ENCODE results near the gene GCLC. TPM values are rescaled to one million over a fixed set of nuclear protein-coding genes. Genes with fewer than 3 reads are reported as not detected.

The GCLC gene
- total RNA-seq: 26.8 and 38.6 TPM in 2 replicates

DNA sequence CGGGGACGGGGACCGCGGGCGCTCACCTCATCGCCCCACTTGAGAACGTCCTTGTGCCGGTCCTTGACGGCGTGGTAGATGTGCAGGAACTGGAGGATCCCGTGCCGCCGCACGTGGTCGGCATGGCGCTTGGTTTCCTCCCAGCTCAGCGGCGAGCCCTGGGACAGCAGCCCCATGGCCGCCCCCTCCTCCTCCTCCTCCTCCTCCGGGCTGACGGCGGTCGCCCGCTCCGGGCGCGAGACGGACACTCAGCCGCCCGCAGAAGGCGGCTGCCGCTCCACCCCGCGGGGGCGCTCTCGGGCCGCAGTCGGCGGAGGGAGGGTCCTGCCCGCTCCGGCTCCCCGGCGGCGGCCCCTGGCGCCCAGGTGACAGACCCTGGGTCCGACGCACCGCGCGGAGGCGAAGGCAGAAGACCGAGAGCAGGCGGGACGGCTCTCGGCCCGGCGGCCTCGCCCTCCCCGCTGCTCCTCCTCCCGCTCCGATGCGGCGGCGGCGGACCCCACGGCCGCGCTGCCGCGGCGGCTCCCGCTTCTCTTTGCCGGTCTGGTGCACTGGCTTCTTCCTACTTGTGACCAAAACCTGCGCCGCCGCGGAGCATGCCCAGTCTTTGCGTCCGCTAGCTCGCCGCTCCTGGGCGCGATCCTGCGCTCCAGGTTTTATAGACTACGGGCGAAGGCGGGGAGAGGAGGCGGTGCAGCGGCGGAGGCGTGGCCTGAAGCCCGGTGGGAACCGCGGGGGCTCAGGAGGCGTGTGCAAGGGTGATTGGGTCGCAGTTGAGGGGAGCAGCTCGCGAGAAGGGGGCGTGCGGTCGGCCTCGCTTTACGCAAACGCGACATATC is at the start of gene GCLC:
GCLC (minus strand) TSS at position 632 of the 839 bp plus-strand sequence; CDS start at position 176, 456 bp downstream.
- TF ChIP-seq, protein P1, sequence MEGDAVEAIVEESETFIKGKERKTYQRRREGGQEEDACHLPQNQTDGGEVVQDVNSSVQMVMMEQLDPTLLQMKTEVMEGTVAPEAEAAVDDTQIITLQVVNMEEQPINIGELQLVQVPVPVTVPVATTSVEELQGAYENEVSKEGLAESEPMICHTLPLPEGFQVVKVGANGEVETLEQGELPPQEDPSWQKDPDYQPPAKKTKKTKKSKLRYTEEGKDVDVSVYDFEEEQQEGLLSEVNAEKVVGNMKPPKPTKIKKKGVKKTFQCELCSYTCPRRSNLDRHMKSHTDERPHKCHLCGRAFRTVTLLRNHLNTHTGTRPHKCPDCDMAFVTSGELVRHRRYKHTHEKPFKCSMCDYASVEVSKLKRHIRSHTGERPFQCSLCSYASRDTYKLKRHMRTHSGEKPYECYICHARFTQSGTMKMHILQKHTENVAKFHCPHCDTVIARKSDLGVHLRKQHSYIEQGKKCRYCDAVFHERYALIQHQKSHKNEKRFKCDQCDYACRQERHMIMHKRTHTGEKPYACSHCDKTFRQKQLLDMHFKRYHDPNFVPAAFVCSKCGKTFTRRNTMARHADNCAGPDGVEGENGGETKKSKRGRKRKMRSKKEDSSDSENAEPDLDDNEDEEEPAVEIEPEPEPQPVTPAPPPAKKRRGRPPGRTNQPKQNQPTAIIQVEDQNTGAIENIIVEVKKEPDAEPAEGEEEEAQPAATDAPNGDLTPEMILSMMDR (IDR thresholded peaks at IDR 0.05; ENCODE audit: extremely low read depth, low read depth, low read length): peak; percentile 39
- H3K4me1 ChIP-seq (ENCODE audit: insufficient read depth, low read length): peaks cover 35% of the 10 kb centered on the region
- DNase-seq (ENCODE audit: insufficient read length, low spot score, missing footprints): peak; percentile 97

DNA sequence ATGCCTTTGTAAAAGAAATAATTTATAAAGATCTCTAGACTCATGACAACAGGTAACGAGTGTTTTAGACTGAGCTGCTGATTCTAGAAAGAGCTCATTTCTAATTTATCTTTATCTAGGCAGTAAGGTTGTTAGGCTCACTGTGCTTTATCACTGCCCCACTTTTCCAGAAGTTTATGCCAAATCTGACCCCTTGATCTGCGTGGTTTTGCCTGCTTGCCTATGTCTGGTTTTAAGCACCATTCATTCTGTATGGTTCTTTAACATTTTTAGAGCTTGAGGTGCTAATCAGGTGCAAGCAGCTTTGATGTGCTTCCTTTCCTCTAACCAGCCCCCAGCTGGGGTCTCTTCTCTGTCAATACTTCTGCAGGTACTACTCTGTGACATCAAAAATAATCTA is 49.7 kb upstream of the GCLC start:
- Histone ChIP-seq H3K27ac (ENCODE audit: low read depth, low read length) (no peak overlapping the region), H3K27me3 (ENCODE audit: insufficient read depth, low read length) (no peaks in the 10 kb centered on the region), H2AFZ (ENCODE audit: low read length) (no peak overlapping the region), H3K4me2 (ENCODE audit: insufficient read depth, low read length) (no peak overlapping the region), H3K79me2 (ENCODE audit: insufficient read depth, low read length) (no peaks in the 10 kb centered on the region), H3K4me1 (ENCODE audit: insufficient read depth, low read length) (peaks cover 14% of the 10 kb centered on the region), H3K36me3 (ENCODE audit: insufficient read depth, low read length) (no peaks in the 10 kb centered on the region), H3K4me3 (ENCODE audit: insufficient read depth, low read length) (no peak overlapping the region), H3K9me3 (ENCODE audit: low read depth, low read length) (no peaks in the 10 kb centered on the region), H4K20me1 (ENCODE audit: insufficient read depth, low read length) (no peaks in the 10 kb centered on the region)
- DNase-seq (ENCODE audit: insufficient read length, low spot score, missing footprints): no peak
- TF ChIP-seq, protein P1 (IDR thresholded peaks at IDR 0.05; ENCODE audit: extremely low read depth, low read depth, low read length): no peak

More for the DNA sequence above, at the start of gene GCLC:
- H3K36me3 ChIP-seq (ENCODE audit: insufficient read depth, low read length): no peaks in the 10 kb centered on the region
- no peaks in the 10 kb centered on the region for H3K9me3 ChIP-seq (ENCODE audit: low read depth, low read length)
- H4K20me1 ChIP-seq (ENCODE audit: insufficient read depth, low read length): peaks cover 12% of the 10 kb centered on the region
- peak within 1 kb of the TSS; percentile 60 for H3K27ac ChIP-seq (ENCODE audit: low read depth, low read length)
- H3K79me2 ChIP-seq (ENCODE audit: insufficient read depth, low read length): peaks cover 30% of the 10 kb centered on the region
- peak within 1 kb of the TSS; percentile 86 for H3K4me3 ChIP-seq (ENCODE audit: insufficient read depth, low read length)
- H2AFZ ChIP-seq (ENCODE audit: low read length): peak within 1 kb of the TSS; percentile 79
- H3K4me2 ChIP-seq (ENCODE audit: insufficient read depth, low read length): peak within 1 kb of the TSS; percentile 94
- no peaks in the 10 kb centered on the region for H3K27me3 ChIP-seq (ENCODE audit: insufficient read depth, low read length)

DNA sequence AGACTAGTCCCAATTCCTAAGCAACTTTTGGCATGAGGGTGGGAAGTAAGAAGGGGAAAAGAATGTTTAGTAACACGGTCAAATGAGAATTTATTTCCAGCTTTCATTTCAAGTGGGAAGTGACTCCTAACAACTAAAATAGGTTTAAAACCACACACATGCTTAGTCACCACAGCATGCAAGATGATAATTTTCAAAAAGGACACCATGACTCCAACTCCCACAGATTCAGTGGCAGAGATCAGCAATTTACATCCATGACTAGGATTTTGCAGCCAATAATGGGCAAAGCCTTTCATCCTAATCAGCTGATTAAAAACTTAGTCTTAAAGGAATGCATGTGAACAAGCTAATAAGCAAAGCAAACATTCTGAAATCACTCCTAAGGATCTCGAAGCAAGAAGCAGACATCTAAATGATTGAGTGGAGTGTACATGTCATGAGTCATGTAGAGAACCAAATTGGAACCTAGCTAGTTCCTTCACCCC is 48.1 kb upstream of the GCLC start:
- DNase-seq (ENCODE audit: insufficient read length, low spot score, missing footprints): no peak
- Histone ChIP-seq H3K4me3 (ENCODE audit: insufficient read depth, low read length) (no peak overlapping the region), H3K36me3 (ENCODE audit: insufficient read depth, low read length) (no peaks in the 10 kb centered on the region), H3K79me2 (ENCODE audit: insufficient read depth, low read length) (no peaks in the 10 kb centered on the region), H3K4me1 (ENCODE audit: insufficient read depth, low read length) (peaks cover 14% of the 10 kb centered on the region), H3K27me3 (ENCODE audit: insufficient read depth, low read length) (no peaks in the 10 kb centered on the region), H3K4me2 (ENCODE audit: insufficient read depth, low read length) (peak overlapping the region; percentile 41), H3K9me3 (ENCODE audit: low read depth, low read length) (no peaks in the 10 kb centered on the region), H3K27ac (ENCODE audit: low read depth, low read length) (peak overlapping the region; percentile 71), H2AFZ (ENCODE audit: low read length) (peak overlapping the region; percentile 17), H4K20me1 (ENCODE audit: insufficient read depth, low read length) (no peaks in the 10 kb centered on the region)
- TF ChIP-seq, protein P1 (IDR thresholded peaks at IDR 0.05; ENCODE audit: extremely low read depth, low read depth, low read length): no peak

DNA sequence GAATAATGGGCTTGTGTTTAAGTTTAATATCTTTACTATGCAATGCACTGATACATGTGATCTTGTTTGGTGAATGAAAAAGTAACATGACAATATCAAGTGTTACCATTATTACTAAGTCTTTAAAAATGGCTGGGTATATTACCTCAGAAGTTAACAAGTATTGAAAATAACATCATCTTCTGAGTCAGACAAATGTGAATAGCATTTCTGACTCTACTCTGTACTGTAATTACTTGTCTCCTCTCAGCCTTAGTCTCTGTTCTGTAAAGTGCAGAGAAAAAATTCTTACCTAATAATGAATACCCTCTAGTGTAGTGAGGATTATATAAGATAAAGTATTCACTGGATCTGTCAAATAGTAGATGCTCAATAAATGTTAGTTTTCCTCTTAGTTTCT is 47.0 kb upstream of the GCLC start:
- H3K4me3 ChIP-seq (ENCODE audit: insufficient read depth, low read length): no peak overlapping the region
- DNase-seq (ENCODE audit: insufficient read length, low spot score, missing footprints): no peak
- H3K9me3 ChIP-seq (ENCODE audit: low read depth, low read length): no peaks in the 10 kb centered on the region
- no peaks in the 10 kb centered on the region for H3K79me2 ChIP-seq (ENCODE audit: insufficient read depth, low read length)
- no peak overlapping the region for H3K4me2 ChIP-seq (ENCODE audit: insufficient read depth, low read length)
- peaks cover 14% of the 10 kb centered on the region for H3K4me1 ChIP-seq (ENCODE audit: insufficient read depth, low read length)
- TF ChIP-seq, protein P1 (IDR thresholded peaks at IDR 0.05; ENCODE audit: extremely low read depth, low read depth, low read length): no peak
- H2AFZ ChIP-seq (ENCODE audit: low read length): no peak overlapping the region
- H4K20me1 ChIP-seq (ENCODE audit: insufficient read depth, low read length): no peaks in the 10 kb centered on the region
- H3K27me3 ChIP-seq (ENCODE audit: insufficient read depth, low read length): no peaks in the 10 kb centered on the region
- no peaks in the 10 kb centered on the region for H3K36me3 ChIP-seq (ENCODE audit: insufficient read depth, low read length)
- no peak overlapping the region for H3K27ac ChIP-seq (ENCODE audit: low read depth, low read length)

Measured in osteoblast (primary cell).